Progenitor cell of endocrine pancreas (in vitro differentiated cells): Measurements from ENCODE around the gene MTG2. TPM values are rescaled to one million over a fixed set of nuclear protein-coding genes. Genes with fewer than 3 reads are reported as not detected.
A peak's percentile ranks its signal among the peaks of the same experiment; 100 is the strongest.

Experiments
- DNase-seq: peaks from one replicate; pipeline ENCODE4 v3.0.0; 2021; ENCODE audit warnings: low spot score; ENCODE audit not compliant: unreplicated experiment
- H3K27ac Mint-ChIP-seq: 2 replicates; pipeline ENCODE4 v1.8.0; 2021; ENCODE audit warnings: mild to moderate bottlenecking, moderate library complexity, mixed read lengths
- H3K27me3 Mint-ChIP-seq: 2 replicates; pipeline ENCODE4 v1.8.0; 2021; ENCODE audit warnings: mixed read lengths
- H3K36me3 Mint-ChIP-seq: 2 replicates; pipeline ENCODE4 v1.8.0; 2022; ENCODE audit warnings: mixed read lengths; ENCODE audit not compliant: insufficient read depth
- H3K4me1 Mint-ChIP-seq: 2 replicates; pipeline ENCODE4 v1.8.0; 2021; ENCODE audit warnings: low read depth, mixed read lengths
- H3K4me3 Mint-ChIP-seq: 2 replicates; pipeline ENCODE4 v1.8.0; 2021; ENCODE audit warnings: low read depth, mild to moderate bottlenecking, moderate library complexity, mixed read lengths
- H3K9me3 Mint-ChIP-seq: 2 replicates; pipeline ENCODE4 v1.8.0; 2021; ENCODE audit warnings: low read depth, mixed read lengths
- CTCF ChIP-seq: fragments of 200-600 bp; sonication (generic); IDR thresholded peaks from one replicate; pipeline ENCODE4 v1.5.0; 2021; ENCODE audit warnings: antibody characterized with exemption, mild to moderate bottlenecking; ENCODE audit not compliant: unreplicated experiment
- total RNA-seq: library from RNA; stranded (reverse); gene quantifications from 2 replicates; pipeline ENCODE4 v1.2.1, GENCODE V29; 2021

The MTG2 gene
- total RNA-seq, 1 donor from 2014 or later: 31.6 TPM

GRCh38 chr20:62220666-62221568, 38.1 kb downstream of the MTG2 start:
- Mint-ChIP-seq H3K4me1 (no peaks in the 10 kb centered on the region), H3K4me3 (no peak overlapping the region), H3K27ac (peak overlapping the region; percentile 64), H3K36me3 (no peaks in the 10 kb centered on the region), H3K9me3 (no peaks in the 10 kb centered on the region), H3K27me3 (peaks cover 62% of the 10 kb centered on the region)
- TF ChIP-seq CTCF: no peak
- no peak for DNase-seq

GRCh38 chr20:62222266-62222850, 39.5 kb downstream of the MTG2 start:
- DNase-seq: no peak
- no peaks in the 10 kb centered on the region for H3K4me1 Mint-ChIP-seq
- H3K27ac Mint-ChIP-seq: no peak overlapping the region
- no peaks in the 10 kb centered on the region for H3K36me3 Mint-ChIP-seq
- H3K27me3 Mint-ChIP-seq: peaks cover 71% of the 10 kb centered on the region
- H3K9me3 Mint-ChIP-seq: no peaks in the 10 kb centered on the region
- no peak for TF ChIP-seq CTCF
- H3K4me3 Mint-ChIP-seq: no peak overlapping the region

- Mint-ChIP-seq H3K36me3 (no peaks in the 10 kb centered on the region), H3K27ac (no peak overlapping the region), H3K4me3 (no peak overlapping the region), H3K4me1 (no peaks in the 10 kb centered on the region), H3K27me3 (peaks cover 67% of the 10 kb centered on the region), H3K9me3 (no peaks in the 10 kb centered on the region)
- no peak for TF ChIP-seq CTCF
- DNase-seq: no peak
Measured at GRCh38 chr20:62222972-62223371, 40.1 kb downstream of the MTG2 start.

- H3K4me3 Mint-ChIP-seq: no peak overlapping the region
- no peak for DNase-seq
- no peaks in the 10 kb centered on the region for H3K4me1 Mint-ChIP-seq
- H3K9me3 Mint-ChIP-seq: no peaks in the 10 kb centered on the region
- no peak for TF ChIP-seq CTCF
- H3K36me3 Mint-ChIP-seq: no peaks in the 10 kb centered on the region
- no peak overlapping the region for H3K27ac Mint-ChIP-seq
- H3K27me3 Mint-ChIP-seq: peaks cover 63% of the 10 kb centered on the region
Measured at GRCh38 chr20:62223571-62223970, 40.7 kb downstream of the MTG2 start.

GRCh38 chr20:62224113-62224855, 41.5 kb downstream of the MTG2 start:
- no peaks in the 10 kb centered on the region for H3K9me3 Mint-ChIP-seq
- H3K27me3 Mint-ChIP-seq: peaks cover 56% of the 10 kb centered on the region
- no peak for TF ChIP-seq CTCF

More at GRCh38 chr20:62224113-62224855, 41.5 kb downstream of the MTG2 start:
- Mint-ChIP-seq H3K4me1 (no peaks in the 10 kb centered on the region), H3K27ac (no peak overlapping the region), H3K36me3 (no peaks in the 10 kb centered on the region), H3K4me3 (no peak overlapping the region)
- DNase-seq: no peak
